Hindlimb muscle (tissue), 1 donor: Measurements from ENCODE around the gene DCANP1. TPM values are rescaled to one million over a fixed set of nuclear protein-coding genes. Genes with fewer than 3 reads are reported as not detected.

Experiments used
- DNase-seq: peaks from one replicate; pipeline ENCODE4 v3.0.0-alpha.2; 2013
- polyA plus RNA-seq: library from polyadenylated mRNA; unstranded; fragments of 120-200 nt; gene quantifications from one replicate; pipeline ENCODE4 v1.2.1, GENCODE V29; 2013; ENCODE audit not compliant: insufficient read length

DCANP1 gene
- polyA plus RNA-seq, 1 donor: not detected

DNA sequence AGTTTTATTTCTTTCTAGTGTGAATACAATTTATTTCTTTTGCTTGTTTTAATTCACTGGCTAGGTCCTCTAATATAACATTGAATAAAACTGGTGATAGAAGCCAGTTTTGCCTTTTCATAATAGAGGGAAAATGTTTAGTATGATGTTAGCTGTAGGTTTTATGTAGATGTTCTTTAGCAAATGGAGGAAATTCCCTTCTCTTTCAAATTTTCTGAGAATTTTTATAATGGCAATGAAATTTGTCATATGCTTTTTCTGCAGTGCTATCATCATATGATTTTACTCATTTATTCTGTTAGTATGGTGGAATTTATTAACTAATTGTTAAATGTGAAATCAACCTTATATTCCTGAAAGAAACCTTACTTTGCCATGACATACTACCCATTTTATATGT is 30.1 kb downstream of the DCANP1 start:
- DNase-seq: no peak

DNA sequence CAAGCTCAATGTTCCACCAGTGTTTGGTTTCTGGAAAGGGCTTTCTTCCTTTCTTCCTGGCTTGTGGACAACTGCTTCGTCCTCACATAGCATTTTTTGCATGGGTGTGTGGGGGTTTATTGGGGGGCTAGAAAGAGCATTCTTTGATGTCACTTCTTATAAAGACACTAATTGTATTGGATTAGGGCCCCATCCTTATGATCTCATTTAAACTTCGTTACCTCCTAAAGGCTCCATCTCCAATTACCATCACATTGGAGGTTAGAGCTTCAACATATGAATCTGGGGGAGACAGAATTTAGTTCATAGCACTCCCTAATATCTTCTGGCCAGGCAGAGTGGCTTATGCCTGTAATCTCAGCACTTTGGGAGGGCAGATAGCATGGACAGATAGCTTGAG is 42.1 kb downstream of the DCANP1 start:
- DNase-seq: no peak

DNA sequence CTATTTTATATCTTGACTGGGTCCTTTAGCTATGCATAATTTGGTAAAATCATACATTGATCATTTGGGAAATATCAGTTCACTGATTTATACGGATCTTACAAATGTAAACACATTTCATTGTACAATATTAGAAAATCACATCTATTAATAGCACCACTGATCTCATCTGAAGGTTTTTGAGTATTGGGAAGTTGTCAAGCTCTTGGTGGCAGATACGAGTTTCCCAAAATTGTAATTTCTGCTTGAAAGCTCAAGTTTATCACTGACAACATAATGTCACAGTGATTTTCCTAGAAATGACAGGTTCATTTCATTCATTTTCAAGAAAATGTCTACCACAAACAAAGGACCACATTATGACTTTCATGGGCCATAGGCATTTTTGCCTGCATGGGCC is 45.1 kb downstream of the DCANP1 start:
- DNase-seq: no peak

DNA sequence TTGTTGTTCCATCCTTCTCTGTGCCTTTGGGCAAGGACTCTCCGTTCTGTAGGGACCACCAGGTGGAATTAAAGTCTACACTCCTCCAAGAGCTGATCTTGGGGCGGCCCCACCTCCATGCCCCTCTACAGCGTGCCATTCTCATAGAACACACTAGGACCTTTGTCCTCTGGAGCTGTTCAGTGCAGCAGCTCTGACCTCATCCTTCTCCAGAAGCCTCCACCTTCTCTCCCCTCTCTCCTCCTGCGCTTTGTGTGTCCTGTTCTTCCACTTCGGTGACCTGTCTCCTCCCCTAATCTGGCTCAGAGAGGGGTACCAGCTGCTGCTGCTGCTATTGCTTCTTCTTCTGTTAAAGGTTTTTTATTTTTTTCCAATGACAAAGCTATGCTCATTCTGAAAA is 46.3 kb downstream of the DCANP1 start:
- no peak for DNase-seq

DNA sequence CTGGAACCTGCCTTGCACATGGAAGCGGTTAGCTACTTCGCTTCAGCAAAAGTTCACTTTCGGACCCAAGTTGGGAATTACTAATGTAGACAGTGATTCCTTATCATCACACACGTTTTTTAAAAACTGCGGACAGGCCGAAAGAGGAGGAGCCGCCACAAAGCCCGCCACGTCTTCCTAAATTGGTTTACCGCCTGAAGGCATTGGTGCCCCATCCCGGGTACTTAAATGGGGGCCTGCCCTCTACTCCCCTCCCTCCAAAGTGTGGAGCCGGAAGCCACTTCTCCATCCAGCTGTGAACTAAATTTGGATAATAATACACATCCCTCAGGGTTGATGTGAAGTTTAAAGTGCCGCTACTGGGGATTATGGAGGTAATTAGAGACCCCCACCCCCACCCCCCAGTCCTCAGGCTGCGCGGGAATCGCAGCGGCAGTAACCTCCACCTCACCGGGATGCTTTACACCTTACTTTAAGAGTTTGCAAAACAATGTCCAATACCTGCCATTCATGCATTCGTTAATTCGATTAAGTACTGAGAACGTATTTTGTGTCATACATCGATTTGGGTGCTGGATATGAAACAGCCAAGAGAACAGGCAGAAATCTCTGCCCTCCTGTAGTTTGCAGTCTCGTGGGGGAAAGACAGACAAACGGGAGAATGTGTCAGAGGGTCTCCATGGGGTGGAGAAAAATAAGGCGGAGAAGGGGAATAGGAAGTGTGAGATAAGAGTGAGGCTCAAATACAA is 47.2 kb downstream of the DCANP1 start:
- no peak for DNase-seq

DNA sequence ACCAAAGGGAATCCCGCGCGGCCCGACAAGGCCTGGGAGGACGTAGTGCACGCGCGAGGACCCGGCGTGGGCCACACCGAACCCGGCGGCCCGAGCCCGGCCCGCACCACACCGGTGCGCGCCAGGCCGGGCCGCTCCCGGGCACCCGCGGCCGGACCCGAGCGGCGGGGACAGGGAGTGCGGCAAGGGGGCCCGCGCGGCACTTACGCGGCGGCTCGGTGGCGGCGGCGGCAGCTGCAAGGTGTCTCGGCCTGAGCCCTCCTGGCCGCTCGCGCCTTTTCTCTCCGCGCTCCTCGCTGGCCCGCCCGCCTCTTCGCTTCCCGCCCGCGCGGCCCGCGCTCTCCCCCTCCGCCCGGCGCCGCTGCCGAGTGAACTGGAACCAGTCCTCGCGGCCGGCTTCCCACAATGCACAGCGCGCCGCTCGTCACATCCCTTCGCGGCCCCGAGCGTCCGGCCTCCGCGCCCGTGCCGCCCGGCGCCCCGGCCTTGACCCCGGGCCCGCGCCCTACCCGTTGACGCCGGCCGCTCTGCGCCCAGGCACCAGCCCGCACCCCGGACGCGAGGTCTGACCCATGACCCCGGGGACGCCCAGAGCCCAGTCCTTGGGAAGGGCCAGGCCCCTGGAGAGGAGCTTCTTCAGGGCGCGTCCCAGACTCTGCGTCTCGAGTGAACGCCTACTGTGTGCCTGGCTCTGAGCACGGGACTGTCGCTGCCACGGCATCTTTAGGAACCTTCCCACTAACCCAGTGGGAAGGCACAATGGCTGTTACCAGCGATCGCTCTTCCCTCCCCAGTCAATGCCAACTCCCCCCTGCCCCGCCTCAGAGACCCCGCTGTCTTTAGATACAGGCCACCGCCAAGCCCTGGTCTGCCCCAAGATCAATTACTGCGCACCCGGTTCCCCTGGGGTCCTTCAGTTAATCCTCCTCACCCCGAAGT is 48.0 kb downstream of the DCANP1 start, which contains the start of gene MACROH2A1:
Gene MACROH2A1, minus strand, starts transcription at position 377 of the 939 bp plus-strand sequence. CDS start 10,138 bp downstream, outside the sequence.
- DNase-seq: peak; percentile 91

DNA sequence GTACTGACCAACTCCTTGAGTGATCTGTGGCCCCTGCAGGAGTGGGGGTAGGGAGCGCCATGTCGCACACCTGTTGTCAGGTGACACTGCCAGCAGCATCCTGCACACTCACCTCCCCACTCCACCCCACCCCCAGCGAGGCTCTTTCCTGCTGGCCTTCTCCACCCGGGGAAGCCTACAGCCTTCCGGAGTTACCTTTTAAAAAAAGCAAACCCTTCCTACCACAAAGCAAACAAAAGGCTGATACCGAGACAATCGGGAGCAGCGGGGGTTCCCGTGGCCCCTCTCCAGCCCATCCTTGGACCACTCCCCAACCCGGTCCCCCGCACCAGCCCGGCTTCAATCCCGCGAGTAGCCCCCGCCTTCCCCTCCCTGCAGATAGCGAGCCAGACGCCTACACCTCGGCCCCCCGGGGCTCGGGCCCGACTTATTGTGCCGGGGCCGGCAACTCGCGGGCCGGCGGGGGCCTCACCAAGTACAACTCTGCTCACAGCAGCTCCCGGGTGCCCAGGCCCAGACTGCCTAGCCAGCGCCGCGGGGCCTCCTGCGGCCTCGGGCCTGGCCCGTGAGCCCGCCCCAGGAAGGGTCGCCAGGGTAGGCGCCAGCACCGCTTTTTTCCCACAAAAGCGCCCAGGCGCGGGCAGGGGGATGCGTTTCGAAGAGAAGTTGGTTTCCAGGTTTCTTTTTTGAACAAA is 48.8 kb downstream of the DCANP1 start:
- DNase-seq: no peak

DNA sequence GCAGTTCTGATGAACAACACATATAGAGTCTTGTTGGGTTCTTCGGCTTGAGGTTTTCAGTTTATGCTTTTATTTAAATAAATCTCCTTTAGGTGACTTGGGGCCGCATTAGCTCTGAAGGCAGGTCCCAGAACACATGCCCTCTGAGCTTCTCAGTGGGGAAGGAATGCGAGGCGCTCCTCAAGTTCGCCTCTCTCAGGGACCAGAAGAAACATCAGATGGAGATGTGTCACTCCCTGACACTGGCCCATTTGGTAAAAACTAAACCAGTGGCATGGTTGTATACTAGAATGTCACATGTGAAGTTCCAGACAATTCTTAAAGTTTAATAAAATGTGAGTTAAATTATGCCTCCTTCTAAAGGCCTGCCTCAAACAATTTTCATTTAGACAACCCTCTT is 50.1 kb downstream of the DCANP1 start:
- no peak for DNase-seq

DNA sequence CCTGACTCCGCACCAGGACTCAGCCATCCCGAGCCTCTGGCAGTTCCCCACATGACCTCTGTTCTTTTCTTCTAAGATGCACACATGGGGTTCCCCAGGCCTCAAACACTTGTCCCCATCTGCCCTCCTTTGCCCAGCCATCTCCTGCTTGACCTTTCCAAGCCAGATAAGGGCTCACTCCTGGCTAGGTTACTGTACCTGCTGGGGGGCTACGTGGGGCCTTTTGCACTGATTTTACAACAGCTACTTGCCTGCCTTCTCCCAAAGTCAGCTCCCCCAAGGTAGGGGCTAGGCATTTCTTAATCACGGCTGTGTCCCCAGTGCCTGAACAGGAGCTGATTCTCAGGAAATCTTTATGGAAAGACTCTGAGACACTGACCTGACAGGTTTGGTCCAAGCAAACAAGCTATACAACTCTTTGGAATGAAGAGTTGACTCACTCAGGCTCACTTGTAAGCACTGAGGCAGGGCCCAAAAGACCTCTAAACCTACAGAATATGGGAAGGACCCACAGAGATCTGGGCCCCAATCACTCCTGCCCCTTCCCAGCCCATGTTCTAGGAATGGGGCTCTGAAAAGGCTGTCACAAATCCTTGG is 50.6 kb downstream of the DCANP1 start:
- no peak for DNase-seq

DNA sequence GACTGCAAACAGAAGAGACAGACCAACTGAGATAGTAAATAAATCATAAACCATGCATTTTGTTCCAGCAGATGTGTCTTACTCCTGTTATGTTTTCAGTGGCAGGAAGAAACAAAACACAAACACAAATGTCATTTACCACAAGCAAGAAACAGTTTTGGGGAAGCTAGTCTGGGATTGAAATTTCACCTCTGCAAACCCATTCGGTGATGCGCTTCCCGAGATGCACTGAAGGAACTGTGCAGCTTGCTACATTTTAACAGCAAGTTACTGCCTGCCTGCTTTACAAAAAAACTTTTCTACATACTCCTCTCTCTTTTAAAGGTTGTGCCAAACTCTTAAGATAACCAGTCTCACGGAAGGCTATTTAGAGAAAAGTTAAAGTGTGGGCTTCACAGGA is 51.3 kb downstream of the DCANP1 start:
- no peak for DNase-seq

DNA sequence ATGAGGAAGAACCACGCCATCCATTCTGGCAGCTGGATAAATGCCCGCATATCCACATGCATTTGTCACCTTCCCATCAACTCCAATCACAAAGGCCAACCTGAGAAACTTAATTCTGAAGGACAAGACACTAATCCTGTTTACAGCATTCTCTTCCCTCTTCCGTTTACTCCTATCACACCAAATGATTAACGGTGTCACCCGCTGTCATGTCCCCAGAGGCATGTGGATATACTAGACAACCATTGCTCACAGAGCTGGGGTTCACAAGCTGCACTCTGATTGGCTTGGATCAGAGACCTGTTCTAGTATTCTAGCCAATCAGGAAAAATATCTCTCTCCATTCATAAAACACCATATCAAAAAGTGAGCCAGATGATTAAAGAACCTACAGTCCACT is 51.7 kb downstream of the DCANP1 start:
- no peak for DNase-seq

Other genes with a start within 250 kb of the DCANP1 start
- 99.7 TPM for gene MACROH2A1, start 48.1 kb downstream of the DCANP1 start, polyA plus RNA-seq
- 0.35 TPM for gene TIFAB, start 5.0 kb upstream of the DCANP1 start, polyA plus RNA-seq
- not detected for gene NEUROG1, start 88.6 kb upstream of the DCANP1 start, polyA plus RNA-seq
- 41.2 TPM for gene CXCL14, start 131.6 kb upstream of the DCANP1 start, polyA plus RNA-seq